SH-SY5Y (cell line): ENCODE data around the gene P3H3.

ENCODE experiments used
- GATA2 ChIP-seq: IDR thresholded peaks from 2 replicates; pipeline ENCODE4 v1.6.1; 2011; ENCODE audit warnings: mild to moderate bottlenecking, low read depth, low read length
- GATA3 ChIP-seq: IDR thresholded peaks from 2 replicates; pipeline ENCODE4 v1.6.1; 2011; ENCODE audit warnings: low read depth, mild to moderate bottlenecking, low read length, moderate library complexity

Gene P3H3

GRCh38 chr12:6828781-6829535, 751 bp downstream of the P3H3 start:
- TF ChIP-seq GATA2 (no peak), GATA3 (no peak)

- TF ChIP-seq GATA3, result no peak
- no peak for TF ChIP-seq GATA2
Measured at GRCh38 chr12:6829536-6830220, 1.5 kb downstream of the P3H3 start.

- TF ChIP-seq GATA3 (no peak), GATA2 (no peak)
Measured at GRCh38 chr12:6830286-6830890, 2.2 kb downstream of the P3H3 start.

GRCh38 chr12:6830999-6831398, 2.8 kb downstream of the P3H3 start:
- no peak for TF ChIP-seq GATA2
- TF ChIP-seq GATA3, result no peak

- TF ChIP-seq GATA3 (no peak), GATA2 (no peak)
Measured at GRCh38 chr12:6831450-6831995, 3.3 kb downstream of the P3H3 start.

- no peak for TF ChIP-seq GATA2
- no peak for TF ChIP-seq GATA3
Measured at GRCh38 chr12:6832125-6832524, 3.9 kb downstream of the P3H3 start.

GRCh38 chr12:6833189-6833890, 5.1 kb downstream of the P3H3 start:
- TF ChIP-seq GATA3, result no peak
- TF ChIP-seq GATA2, result no peak

GRCh38 chr12:6834254-6834653, 6.0 kb downstream of the P3H3 start:
- no peak for TF ChIP-seq GATA2
- no peak for TF ChIP-seq GATA3

GRCh38 chr12:6834873-6835272, 6.7 kb downstream of the P3H3 start:
- no peak for TF ChIP-seq GATA3
- no peak for TF ChIP-seq GATA2

- TF ChIP-seq GATA2, result no peak
- no peak for TF ChIP-seq GATA3
Measured at GRCh38 chr12:6836851-6837250, 8.6 kb downstream of the P3H3 start.

GRCh38 chr12:6837370-6838060, 9.3 kb downstream of the P3H3 start:
- no peak for TF ChIP-seq GATA3
- no peak for TF ChIP-seq GATA2

GRCh38 chr12:6838854-6839253, 10.6 kb downstream of the P3H3 start:
- TF ChIP-seq GATA3, result no peak
- no peak for TF ChIP-seq GATA2

GRCh38 chr12:6839482-6840201, 11.4 kb downstream of the P3H3 start:
- TF ChIP-seq GATA3 (no peak), GATA2 (no peak)

- TF ChIP-seq GATA2 (no peak), GATA3 (no peak)
Measured at GRCh38 chr12:6840330-6840729, 12.1 kb downstream of the P3H3 start.
